MCF 10A (cell line): ENCODE measurements around the gene NDUFB1. TPM values are rescaled to one million over a fixed set of nuclear protein-coding genes. Genes with fewer than 3 reads are reported as not detected.
A peak's percentile ranks its signal among the peaks of the same experiment; 100 is the strongest.

Experiments used
- Bru-seq: library from RNA; stranded (reverse); fragments of 400-500 nt; gene quantifications from one replicate; lab custom pipeline; 2021; lab: Mats Ljungman, UMichigan
- BruChase-seq, 2 experiments: library from RNA; stranded (reverse); fragments of 400-500 nt; gene quantifications; one replicate each; lab custom pipeline; 2021; lab: Mats Ljungman, UMichigan
- BruUV-seq: library from RNA; stranded (reverse); fragments of 400-500 nt; replicated peaks from 2 replicates; lab custom pipeline; 2021; lab: Mats Ljungman, UMichigan
- CTCF ChIA-PET: fragments of 300-600 bp; sonication (Branson Sonifier 250); formaldehyde crosslinking; extraction: SDS; loops from one replicate; lab custom pipeline; 2021; ENCODE audit warnings: antibody characterized with exemption, inconsistent platforms; lab: Yijun Ruan, JAX
- POLR2A ChIA-PET: fragments of 300-600, 350-650 bp; sonication (Branson Sonifier 250); formaldehyde crosslinking; extraction: SDS; loops from one replicate; lab custom pipeline; 2020; ENCODE audit warnings: antibody characterized with exemption, inconsistent platforms; lab: Yijun Ruan, JAX
- DNase-seq: peaks from one replicate; pipeline ENCODE4 v3.0.0-alpha.2; 2018; ENCODE audit not compliant: unreplicated experiment
- H3K27ac Mint-ChIP-seq: one replicate; pipeline ENCODE4 v1.8.0; 2022; ENCODE audit warnings: mild to moderate bottlenecking, low read depth, mixed read lengths; ENCODE audit not compliant: unreplicated experiment
- H3K27me3 Mint-ChIP-seq: one replicate; pipeline ENCODE4 v1.8.0; 2022; ENCODE audit warnings: mixed read lengths; ENCODE audit not compliant: insufficient read depth, unreplicated experiment
- H3K36me3 Mint-ChIP-seq: one replicate; pipeline ENCODE4 v1.8.0; 2022; ENCODE audit warnings: mild to moderate bottlenecking, moderate library complexity, mixed read lengths; ENCODE audit not compliant: insufficient read depth, unreplicated experiment
- H3K4me1 Mint-ChIP-seq: one replicate; pipeline ENCODE4 v1.8.0; 2022; ENCODE audit warnings: mixed read lengths; ENCODE audit not compliant: insufficient read depth, unreplicated experiment
- H3K4me3 Mint-ChIP-seq: one replicate; pipeline ENCODE4 v1.8.0; 2022; ENCODE audit warnings: mild to moderate bottlenecking, moderate library complexity, mixed read lengths; ENCODE audit not compliant: unreplicated experiment
- H3K9me3 Mint-ChIP-seq: one replicate; pipeline ENCODE4 v1.8.0; 2022; ENCODE audit warnings: mixed read lengths; ENCODE audit not compliant: unreplicated experiment
- intact Hi-C: fragments of 100-400 bp; cut with micrococcal nuclease; formaldehyde crosslinking; loops from 2 replicates; pipeline ENCODE4 v1.14.1; 2022
- long read RNA-seq: library from polyadenylated mRNA; stranded (forward); transcript quantifications from one replicate; pipeline ENCODE4 v2.0.0, GENCODE V29; 2022
- total RNA-seq: library from RNA; stranded (reverse); gene quantifications from 2 replicates; pipeline ENCODE4 v1.2.3, GENCODE V29; 2022
- TF ChIP-seq, protein P1 (sequence below): fragments of 200-600 bp; IDR thresholded peaks from one replicate; pipeline ENCODE4 v1.8.0; 2022; ENCODE audit warnings: antibody characterized with exemption, mild to moderate bottlenecking; ENCODE audit not compliant: unreplicated experiment

Gene NDUFB1
- total RNA-seq: 130 and 134 TPM in 2 replicates
- Bru-seq, nascent RNA: percentile 78 among the genes with signal in this experiment
- percentile 65 among the genes with signal in this experiment for BruChase-seq, experiment 1, labeled RNA remaining after a 6-hour chase
- BruChase-seq, experiment 2, labeled RNA remaining after a 2-hour chase: percentile 73 among the genes with signal in this experiment
- long read RNA-seq, transcript NDUFB1-202 (4 exons, 454 nt): minor isoform, 5 of 213 reads
- long read RNA-seq, transcript NDUFB1-201 (3 exons, 528 nt): major isoform, 202 of 213 reads
- long read RNA-seq, partial matches to known transcripts: 0 of 213 reads
- long read RNA-seq, other reads (novel, unspliced or antisense): 4 of 213 reads

DNA sequence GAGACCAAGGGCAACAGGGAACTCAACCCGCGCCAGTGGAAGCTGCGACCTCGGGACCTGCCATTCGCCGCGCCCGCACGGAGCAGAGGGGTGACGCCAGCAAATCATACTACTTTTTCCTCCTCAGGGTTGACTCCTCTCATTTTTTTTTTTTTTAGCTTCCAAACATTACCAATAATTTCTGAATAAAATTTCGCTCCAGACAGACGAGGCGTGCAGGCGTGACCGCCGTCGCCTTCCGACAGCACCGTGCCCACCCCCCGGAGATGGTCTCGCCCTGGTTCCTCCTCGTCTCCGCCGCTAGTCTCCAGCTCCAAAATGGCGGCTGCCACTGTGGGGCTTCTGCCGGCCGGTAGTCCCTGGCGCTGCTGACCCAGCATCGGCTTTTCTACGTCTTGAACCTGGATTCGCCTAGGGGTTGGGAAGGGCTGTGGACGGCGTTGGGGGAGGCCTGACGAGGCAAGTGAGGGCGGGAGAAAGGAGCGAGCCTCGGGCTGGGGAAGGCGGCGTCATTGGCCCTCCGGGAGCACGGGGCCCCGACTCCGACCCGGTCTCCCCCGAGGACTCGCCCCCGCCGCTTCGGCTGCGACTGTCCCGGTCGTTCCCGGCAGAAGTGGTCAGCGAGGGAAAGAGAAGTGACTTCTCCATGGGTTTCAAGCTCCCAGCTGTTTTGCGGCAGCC, at the start of gene NDUFB1, which contains the start of gene CPSF2:
TSS of gene NDUFB1 (minus strand) at position 37 of the 681 bp plus-strand sequence. CDS start 4,069 bp downstream, outside the sequence.
TSS of gene CPSF2 (plus strand) at position 300 of the 681 bp plus-strand sequence. CDS start 9,016 bp downstream, outside the sequence.
- peaks cover 41% of the 10 kb centered on the region for H3K36me3 Mint-ChIP-seq
- DNase-seq: peak; percentile 79
- intact Hi-C loops: no loop called here
- ChIA-PET POLR2A (interaction anchor here (0.6 to 10.2 kb wide), 24 partner anchors 10 to 1836 kb away, joined by 3 to 176 read pairs (median 4); partner anchors contain the start of genes ATXN3, GOLGA5, LYSET and MOAP1), CTCF (interaction anchor here (0.6 to 1.4 kb wide), 6 partner anchors 13 to 569 kb away, joined by 3 to 8 read pairs (median 4); partner anchors contain the start of gene ATXN3)
- BruUV-seq: TSS peak; percentile 50
- peak within 1 kb of the TSS; percentile 99 for H3K27ac Mint-ChIP-seq
- no peaks in the 10 kb centered on the region for H3K9me3 Mint-ChIP-seq
- H3K27me3 Mint-ChIP-seq: no peaks in the 10 kb centered on the region
- TF ChIP-seq, protein P1, sequence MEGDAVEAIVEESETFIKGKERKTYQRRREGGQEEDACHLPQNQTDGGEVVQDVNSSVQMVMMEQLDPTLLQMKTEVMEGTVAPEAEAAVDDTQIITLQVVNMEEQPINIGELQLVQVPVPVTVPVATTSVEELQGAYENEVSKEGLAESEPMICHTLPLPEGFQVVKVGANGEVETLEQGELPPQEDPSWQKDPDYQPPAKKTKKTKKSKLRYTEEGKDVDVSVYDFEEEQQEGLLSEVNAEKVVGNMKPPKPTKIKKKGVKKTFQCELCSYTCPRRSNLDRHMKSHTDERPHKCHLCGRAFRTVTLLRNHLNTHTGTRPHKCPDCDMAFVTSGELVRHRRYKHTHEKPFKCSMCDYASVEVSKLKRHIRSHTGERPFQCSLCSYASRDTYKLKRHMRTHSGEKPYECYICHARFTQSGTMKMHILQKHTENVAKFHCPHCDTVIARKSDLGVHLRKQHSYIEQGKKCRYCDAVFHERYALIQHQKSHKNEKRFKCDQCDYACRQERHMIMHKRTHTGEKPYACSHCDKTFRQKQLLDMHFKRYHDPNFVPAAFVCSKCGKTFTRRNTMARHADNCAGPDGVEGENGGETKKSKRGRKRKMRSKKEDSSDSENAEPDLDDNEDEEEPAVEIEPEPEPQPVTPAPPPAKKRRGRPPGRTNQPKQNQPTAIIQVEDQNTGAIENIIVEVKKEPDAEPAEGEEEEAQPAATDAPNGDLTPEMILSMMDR: no peak
- H3K4me1 Mint-ChIP-seq: peaks cover 18% of the 10 kb centered on the region
- H3K4me3 Mint-ChIP-seq: peak within 1 kb of the TSS; percentile 82

DNA sequence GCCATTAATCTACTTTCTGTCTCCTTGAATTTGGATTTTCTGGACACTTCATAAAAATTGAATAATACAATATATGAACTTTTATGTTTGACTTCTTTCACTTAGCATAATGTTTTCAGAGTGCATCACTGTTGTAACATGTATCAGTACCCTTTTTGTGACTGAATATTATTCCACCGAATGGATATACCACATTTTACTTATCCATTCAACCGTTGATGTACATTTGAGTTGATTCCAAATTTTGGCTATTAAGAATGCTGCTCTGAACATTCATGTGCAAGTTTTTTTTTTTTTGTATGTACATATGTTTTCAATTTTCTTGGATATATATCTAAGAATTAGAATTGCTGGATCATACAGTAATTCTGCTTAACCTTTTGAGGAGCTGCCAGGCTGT, 43.5 kb upstream of the NDUFB1 start:
- BruUV-seq: no TSS peak
- intact Hi-C loops: no loop called here
- POLR2A ChIA-PET: no interaction called here
- TF ChIP-seq, protein P1: no peak
- Mint-ChIP-seq H3K36me3 (peaks cover 79% of the 10 kb centered on the region), H3K4me3 (no peak overlapping the region), H3K4me1 (no peaks in the 10 kb centered on the region), H3K27ac (no peak overlapping the region), H3K27me3 (no peaks in the 10 kb centered on the region), H3K9me3 (peaks cover 8% of the 10 kb centered on the region)
- CTCF ChIA-PET: no interaction called here
- DNase-seq: no peak

- Mint-ChIP-seq H3K27me3 (no peaks in the 10 kb centered on the region), H3K9me3 (peaks cover 8% of the 10 kb centered on the region), H3K4me3 (no peak overlapping the region), H3K36me3 (peaks cover 94% of the 10 kb centered on the region), H3K4me1 (no peaks in the 10 kb centered on the region), H3K27ac (no peak overlapping the region)
- intact Hi-C loops: no loop called here
- CTCF ChIA-PET: interaction anchor here (0.6 kb wide), 1 partner anchor 42 kb away, joined by 5 read pairs; no protein-coding TSS in a partner anchor
- POLR2A ChIA-PET: no interaction called here
- TF ChIP-seq, protein P1: no peak
- DNase-seq: no peak
- BruUV-seq: no TSS peak
These were observed 40.0 kb upstream of the NDUFB1 start for GRCh38 chr14:92161521-92161920.

- ChIA-PET CTCF (interaction anchor here (0.9 kb wide), 1 partner anchor 191 kb away, joined by 4 read pairs; no protein-coding TSS in a partner anchor), POLR2A (interaction anchor here (0.6 kb wide), 1 partner anchor 81 kb away, joined by 3 read pairs; no protein-coding TSS in a partner anchor)
- no TSS peak for BruUV-seq
- DNase-seq: peak; percentile 78
- TF ChIP-seq, protein P1: no peak
- no peaks in the 10 kb centered on the region for H3K4me1 Mint-ChIP-seq
- H3K27ac Mint-ChIP-seq: no peak overlapping the region
- peaks cover 8% of the 10 kb centered on the region for H3K9me3 Mint-ChIP-seq
- no peak overlapping the region for H3K4me3 Mint-ChIP-seq
- H3K27me3 Mint-ChIP-seq: no peaks in the 10 kb centered on the region
- peaks cover 94% of the 10 kb centered on the region for H3K36me3 Mint-ChIP-seq
- intact Hi-C loops: no loop called here
These were observed 39.1 kb upstream of the NDUFB1 start for GRCh38 chr14:92160619-92161018.
